OCI-LY1 (cell line): ENCODE results near the gene MTOR.

Experiments used
- H2AFZ ChIP-seq: fragments of 200-600 bp; sonication (generic), shearing (Covaris generic); 2 replicates; pipeline ENCODE4 v1.6.0; 2014; ENCODE audit warnings: antibody characterized with exemption, mild to moderate bottlenecking, low read length
- H3F3A ChIP-seq: fragments of 200-600 bp; sonication (generic), shearing (Covaris generic); 2 replicates; pipeline ENCODE4 v1.6.0; 2014; ENCODE audit warnings: mild to moderate bottlenecking, antibody characterized with exemption, low read length, moderate library complexity; ENCODE audit not compliant: insufficient read depth
- H3K27ac ChIP-seq: fragments of 200-600 bp; sonication (generic); 2 replicates; pipeline ENCODE4 v1.5.1; 2014; ENCODE audit warnings: low read length, mixed run types, mild to moderate bottlenecking, low read depth; ENCODE audit not compliant: poor library complexity, severe bottlenecking
- H3K27me3 ChIP-seq: fragments of 200-600 bp; sonication (generic); 2 replicates; pipeline ENCODE4 v1.6.0; 2014; ENCODE audit warnings: antibody characterized with exemption, mild to moderate bottlenecking, low read length, moderate library complexity; ENCODE audit not compliant: insufficient read depth
- H3K36me3 ChIP-seq: fragments of 200-600 bp; sonication (generic); 2 replicates; pipeline ENCODE4 v1.6.1; 2014; ENCODE audit warnings: mild to moderate bottlenecking, antibody characterized with exemption, low read length, moderate library complexity, mixed read lengths; ENCODE audit not compliant: insufficient read depth
- H3K4me1 ChIP-seq: fragments of 200-600 bp; sonication (generic); 2 replicates; pipeline ENCODE4 v1.5.1; 2014; ENCODE audit warnings: mild to moderate bottlenecking, low read length, moderate library complexity; ENCODE audit not compliant: insufficient read depth, severe bottlenecking
- H3K4me2 ChIP-seq: fragments of 200-600 bp; sonication (generic), shearing (Covaris generic); 2 replicates; pipeline ENCODE4 v1.6.1; 2014; ENCODE audit warnings: low read length
- H3K4me3 ChIP-seq: fragments of 200-600 bp; sonication (generic); 2 replicates; pipeline ENCODE4 v1.5.1; 2014; ENCODE audit warnings: low read length, low read depth, mild to moderate bottlenecking, mixed read lengths; ENCODE audit not compliant: poor library complexity, severe bottlenecking
- H3K79me2 ChIP-seq: fragments of 200-600 bp; shearing (Covaris generic); 2 replicates; pipeline ENCODE4 v1.6.1; 2016; ENCODE audit warnings: mixed run types, low read length, mixed read lengths; ENCODE audit not compliant: insufficient read depth
- H3K9ac ChIP-seq: fragments of 200-600 bp; sonication (generic), shearing (Covaris generic); 2 replicates; pipeline ENCODE4 v1.6.1; 2014; ENCODE audit warnings: mild to moderate bottlenecking, low read length, mixed read lengths
- H3K9me2 ChIP-seq: fragments of 200-600 bp; sonication (generic), shearing (Covaris generic); 2 replicates; pipeline ENCODE4 v1.6.1; 2014; ENCODE audit warnings: low read depth, mild to moderate bottlenecking, low read length, mixed read lengths
- H3K9me3 ChIP-seq: fragments of 200-600 bp; shearing (Covaris generic); 2 replicates; pipeline ENCODE4 v1.6.1; 2014; ENCODE audit warnings: low read length, mixed read lengths
- H4K20me1 ChIP-seq: fragments of 200-600 bp; sonication (generic), shearing (Covaris generic); 2 replicates; pipeline ENCODE4 v1.6.0; 2016; ENCODE audit warnings: mild to moderate bottlenecking, low read length; ENCODE audit not compliant: insufficient read depth
- CTCF ChIP-seq: fragments of 200-600 bp; sonication (generic), shearing (Covaris generic); IDR thresholded peaks from 2 replicates; pipeline ENCODE4 v1.5.1; 2017; ENCODE audit warnings: mild to moderate bottlenecking, antibody characterized with exemption, low read length, moderate library complexity, mixed read lengths
- EZH2 ChIP-seq: fragments of 200-600 bp; sonication (generic), shearing (Covaris generic); IDR thresholded peaks from 2 replicates; pipeline ENCODE4 v1.8.0; 2017; ENCODE audit warnings: borderline replicate concordance, mixed run types, mild to moderate bottlenecking, antibody characterized with exemption, low read length, moderate library complexity, mixed read lengths

MTOR gene

GRCh38 chr1:11262171-11263049 is at the start of gene MTOR:
TSS of gene MTOR (minus strand) at chr1:11262551. CDS start at chr1:11259409, 3,142 bp downstream.
- H3K27me3 ChIP-seq = no peaks in the 10 kb centered on the region
- peak within 1 kb of the TSS; percentile 81 for H3K4me3 ChIP-seq
- H3K4me2 ChIP-seq = peak within 1 kb of the TSS; percentile 92
- H3K9ac ChIP-seq = peak within 1 kb of the TSS; percentile 84
- TF ChIP-seq CTCF (peak; percentile 21; the same call in 1 of the 2 replicates), EZH2 (no peak)
- H3K4me1 ChIP-seq = peaks cover 21% of the 10 kb centered on the region
- H4K20me1 ChIP-seq = no peaks in the 10 kb centered on the region
- no peaks in the 10 kb centered on the region for H3F3A ChIP-seq
- peaks cover 11% of the 10 kb centered on the region for H3K79me2 ChIP-seq
- H3K9me3 ChIP-seq = no peaks in the 10 kb centered on the region
- peaks cover 25% of the 10 kb centered on the region for H3K36me3 ChIP-seq
- no peak within 1 kb of the TSS for H3K27ac ChIP-seq
- peak within 1 kb of the TSS; percentile 77 for H2AFZ ChIP-seq
- no peaks in the 10 kb centered on the region for H3K9me2 ChIP-seq

- H3K4me3 ChIP-seq = no peak overlapping the region
- no peaks in the 10 kb centered on the region for H3K4me1 ChIP-seq
- no peak overlapping the region for H3K4me2 ChIP-seq
- H2AFZ ChIP-seq = no peak overlapping the region
- no peaks in the 10 kb centered on the region for H3K9me2 ChIP-seq
- H4K20me1 ChIP-seq = no peaks in the 10 kb centered on the region
- no peaks in the 10 kb centered on the region; the same call in 1 of the 2 replicates for H3K36me3 ChIP-seq
- H3K27ac ChIP-seq = no peak overlapping the region
- H3K27me3 ChIP-seq = peaks cover under 1% of the 10 kb centered on the region
- no peaks in the 10 kb centered on the region for H3K9me3 ChIP-seq
- TF ChIP-seq CTCF (no peak), EZH2 (no peak)
- H3K9ac ChIP-seq = no peak overlapping the region
- H3F3A ChIP-seq = no peaks in the 10 kb centered on the region
- no peaks in the 10 kb centered on the region for H3K79me2 ChIP-seq
Observed at GRCh38 chr1:11309385-11309784, 47.0 kb upstream of the MTOR start.

- Histone ChIP-seq H3K9ac (no peak overlapping the region), H3K27ac (no peak overlapping the region), H3K4me1 (no peaks in the 10 kb centered on the region)
Observed at GRCh38 chr1:11308699-11309224, 46.4 kb upstream of the MTOR start.

More at GRCh38 chr1:11308699-11309224, 46.4 kb upstream of the MTOR start:
- Histone ChIP-seq H3F3A (no peaks in the 10 kb centered on the region), H3K36me3 (no peaks in the 10 kb centered on the region; the same call in 1 of the 2 replicates), H3K4me2 (no peak overlapping the region), H3K27me3 (no peaks in the 10 kb centered on the region; the same call in 1 of the 2 replicates), H2AFZ (no peak overlapping the region), H3K79me2 (no peaks in the 10 kb centered on the region), H3K9me3 (no peaks in the 10 kb centered on the region), H3K9me2 (no peaks in the 10 kb centered on the region), H4K20me1 (no peaks in the 10 kb centered on the region), H3K4me3 (no peak overlapping the region)
- no peak for TF ChIP-seq CTCF
- TF ChIP-seq EZH2 = no peak
